HG03045 (cell line): ENCODE results near the gene HCN4.

Experiments
- ATAC-seq: cut with Tn5 transposase; IDR thresholded peaks from one replicate; pipeline ENCODE4 v1.9.1; 2021; ENCODE audit warnings: mild to moderate bottlenecking, moderate library complexity; ENCODE audit not compliant: unreplicated experiment

HCN4 gene

DNA sequence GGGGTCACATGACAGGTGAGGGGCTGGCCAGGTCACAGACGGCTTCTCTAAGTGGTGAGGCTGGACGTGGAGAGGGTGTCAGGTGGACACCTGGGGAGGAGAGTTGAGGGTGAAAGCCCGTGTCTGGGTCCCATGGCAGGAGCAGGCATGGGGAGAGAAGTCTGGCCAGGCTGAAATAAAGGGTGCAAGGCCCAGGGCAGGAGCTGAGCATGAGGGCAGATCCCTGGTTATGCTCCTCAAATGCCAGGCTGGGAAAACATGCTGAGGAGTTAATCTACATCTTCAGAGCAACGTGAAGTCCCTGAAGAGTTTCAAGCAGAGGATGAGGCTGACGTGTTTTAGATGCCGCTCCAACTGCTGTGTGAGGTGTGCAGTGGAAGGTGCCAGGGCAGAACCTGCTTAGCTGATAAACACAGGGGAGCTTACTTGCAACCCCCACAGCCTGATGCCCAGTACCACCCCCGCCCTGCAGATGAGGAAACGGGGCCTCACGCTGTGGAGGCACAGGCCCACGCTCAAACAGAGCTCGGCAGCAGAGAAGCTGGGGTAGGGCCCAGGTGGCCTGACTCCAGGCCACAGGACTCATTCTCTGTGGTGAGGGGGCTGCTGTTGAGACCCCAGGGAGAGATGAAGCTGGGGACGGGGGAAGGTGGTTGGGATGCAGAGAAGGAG, 40.5 kb downstream of the HCN4 start:
- ATAC-seq = no peak

DNA sequence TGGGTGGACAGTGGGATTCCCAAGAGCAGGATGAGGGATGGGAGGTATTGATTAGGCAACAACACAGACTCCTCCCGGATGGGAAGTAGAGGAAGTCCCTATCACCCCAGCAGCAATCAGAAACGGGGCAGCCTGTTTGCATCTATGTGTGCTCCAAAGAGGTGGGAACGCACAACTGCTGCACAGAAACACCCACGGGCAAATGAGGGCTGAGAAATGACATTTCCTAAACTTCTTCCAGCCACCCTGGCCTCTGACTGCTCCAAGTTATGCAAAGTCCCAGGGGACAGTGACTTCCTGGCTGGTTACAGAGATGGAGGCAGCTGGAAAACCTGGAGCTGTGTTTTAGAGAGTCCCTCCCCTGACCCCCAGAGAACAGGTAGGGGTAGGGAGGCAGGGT, 42.6 kb downstream of the HCN4 start:
- ATAC-seq = no peak

DNA sequence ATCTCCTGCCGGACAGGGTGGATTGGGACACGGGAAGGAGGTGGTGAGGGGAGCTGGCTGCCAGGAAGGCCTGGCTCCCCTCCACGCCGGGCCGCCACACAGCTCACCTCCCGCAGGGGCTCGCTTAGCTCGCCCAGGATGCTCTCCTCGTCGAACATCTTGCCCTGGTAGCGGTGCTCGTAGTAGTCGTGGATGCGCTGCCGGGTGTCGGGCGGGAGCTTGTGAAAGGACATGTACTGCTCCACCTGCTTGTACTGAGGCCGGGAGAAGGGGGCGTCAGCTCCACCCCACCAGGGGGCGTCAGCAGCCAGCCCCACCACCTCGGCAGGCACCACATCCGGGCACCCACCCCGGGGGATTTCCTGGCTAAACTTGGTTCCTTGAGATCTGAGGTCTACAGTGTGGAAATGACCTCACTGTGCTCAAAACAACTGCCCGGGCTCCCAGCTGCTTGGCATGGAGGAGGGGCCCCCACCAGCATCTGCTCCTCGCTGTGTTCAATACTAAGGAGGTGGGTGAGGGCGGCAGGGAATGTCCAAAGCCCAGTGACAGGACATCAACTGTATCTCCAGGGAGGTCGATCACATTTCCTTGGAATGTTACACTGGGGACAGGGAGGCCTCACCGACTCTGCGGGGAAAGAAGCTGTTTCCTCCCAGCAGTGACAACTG, 43.4 kb downstream of the HCN4 start:
- ATAC-seq = no peak

DNA sequence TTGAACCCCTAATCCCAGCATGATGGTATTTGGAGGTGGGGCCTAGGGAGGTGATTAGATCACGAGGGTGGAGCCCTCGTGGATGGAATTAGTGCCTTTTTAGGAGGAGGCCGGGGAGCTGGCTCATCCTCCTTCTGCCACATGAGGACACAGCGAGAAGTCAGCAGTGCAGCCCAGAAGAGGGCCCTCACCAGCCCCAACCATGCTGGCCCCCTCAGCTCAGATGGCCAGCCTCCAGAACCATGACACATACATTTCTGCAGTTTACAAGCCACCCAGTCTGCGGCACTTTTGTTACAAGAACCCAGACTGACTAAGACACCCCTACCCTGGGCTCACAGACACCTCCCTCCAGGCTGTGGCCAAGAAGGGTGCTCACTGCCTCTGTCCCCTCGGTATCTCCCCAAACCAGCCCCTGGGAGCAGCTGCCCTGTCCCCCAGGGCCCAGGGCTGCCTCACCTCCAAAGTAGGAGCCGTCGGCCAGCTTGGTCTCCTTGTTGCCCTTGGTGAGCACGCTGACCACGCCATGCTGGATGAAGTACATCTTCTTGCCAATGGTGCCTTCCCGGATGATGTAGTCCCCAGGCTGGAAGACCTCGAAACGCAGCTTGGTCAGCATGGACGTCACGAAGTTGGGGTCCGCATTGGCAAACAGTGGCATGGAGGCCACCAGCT, 44.1 kb downstream of the HCN4 start:
- no peak for ATAC-seq

DNA sequence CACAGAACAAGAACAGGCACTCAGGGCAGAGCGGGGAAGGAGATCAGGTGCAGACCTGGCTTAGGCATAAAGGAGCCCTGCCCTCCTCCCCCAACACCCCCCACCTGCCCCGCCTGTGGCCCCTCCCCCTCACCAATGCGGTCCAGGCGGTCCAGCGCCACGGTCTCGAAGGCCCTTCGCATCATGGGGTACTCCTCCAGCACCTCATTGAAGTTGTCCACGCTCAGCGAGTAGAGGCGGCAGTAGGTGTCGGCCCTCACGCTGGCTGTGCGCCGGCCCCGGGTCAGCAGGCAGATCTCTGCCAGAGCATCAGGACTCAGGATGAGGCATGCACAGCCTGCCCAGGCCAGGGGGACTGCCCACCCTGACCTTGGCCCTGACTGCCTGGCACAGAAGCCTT, 44.8 kb downstream of the HCN4 start:
- no peak for ATAC-seq

DNA sequence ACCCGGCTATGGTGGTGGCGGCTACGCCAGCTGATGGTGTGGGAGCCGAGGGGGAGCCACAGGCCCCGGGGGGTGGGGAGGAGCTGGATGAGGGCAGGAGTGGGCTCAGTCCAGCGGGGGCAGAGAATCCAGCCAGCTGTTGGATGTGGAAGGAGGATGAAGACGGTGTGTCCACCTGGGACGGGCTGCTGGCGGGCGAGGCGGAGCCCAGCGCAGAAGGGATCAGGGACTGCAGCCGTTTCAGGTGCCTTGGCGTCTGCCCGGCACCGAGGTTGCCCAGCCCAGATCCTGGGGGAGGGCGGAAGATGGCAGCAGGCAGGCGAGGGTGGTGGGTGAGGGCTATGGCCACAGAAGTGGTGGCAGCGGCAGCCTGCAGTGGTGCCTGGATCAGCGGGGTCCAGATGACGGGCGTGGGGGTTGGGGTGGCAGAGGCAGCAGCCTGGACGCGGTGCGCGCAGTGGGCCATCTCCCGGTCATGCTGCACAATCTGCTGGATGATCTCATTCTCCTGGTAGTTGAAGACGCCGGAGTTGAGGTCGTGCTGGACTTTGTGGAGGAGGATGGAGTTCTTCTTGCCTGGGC, 45.3 kb downstream of the HCN4 start:
- no peak for ATAC-seq

DNA sequence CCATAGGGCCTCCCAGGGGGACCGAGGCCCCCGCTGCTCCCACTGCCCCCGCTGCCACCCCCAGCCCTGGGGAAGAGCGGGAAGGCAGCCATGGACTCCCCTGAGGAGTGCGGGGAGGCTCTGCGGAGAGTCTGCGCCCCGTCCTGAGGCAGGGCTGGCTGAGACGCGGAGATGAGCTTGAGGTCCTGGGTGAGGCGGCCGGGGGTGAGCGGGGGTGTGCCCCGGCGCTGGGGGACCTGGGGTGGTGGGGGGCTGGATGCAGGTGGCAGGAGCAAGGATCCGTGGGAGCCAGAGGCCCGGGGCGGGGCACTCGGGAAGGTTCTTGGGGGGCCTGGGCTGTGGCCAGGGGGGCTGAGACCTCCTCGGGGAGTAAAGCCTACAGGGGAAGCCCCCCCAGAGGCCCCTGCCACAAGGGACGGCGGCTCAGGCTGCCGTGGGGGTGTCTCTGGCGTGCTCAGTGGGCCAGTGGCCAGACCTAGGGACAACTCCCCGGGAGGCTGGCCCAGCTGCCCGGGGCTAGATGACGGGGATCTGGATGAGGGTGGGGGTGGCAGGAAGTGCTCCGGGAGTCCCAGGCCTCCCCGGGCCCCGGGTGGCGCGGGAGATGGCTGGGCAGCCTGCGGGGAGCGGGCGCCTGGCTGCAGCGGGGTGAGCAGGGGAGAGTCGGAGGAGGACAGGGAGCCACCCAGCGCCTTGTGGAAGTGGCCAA, 45.9 kb downstream of the HCN4 start:
- ATAC-seq = no peak

DNA sequence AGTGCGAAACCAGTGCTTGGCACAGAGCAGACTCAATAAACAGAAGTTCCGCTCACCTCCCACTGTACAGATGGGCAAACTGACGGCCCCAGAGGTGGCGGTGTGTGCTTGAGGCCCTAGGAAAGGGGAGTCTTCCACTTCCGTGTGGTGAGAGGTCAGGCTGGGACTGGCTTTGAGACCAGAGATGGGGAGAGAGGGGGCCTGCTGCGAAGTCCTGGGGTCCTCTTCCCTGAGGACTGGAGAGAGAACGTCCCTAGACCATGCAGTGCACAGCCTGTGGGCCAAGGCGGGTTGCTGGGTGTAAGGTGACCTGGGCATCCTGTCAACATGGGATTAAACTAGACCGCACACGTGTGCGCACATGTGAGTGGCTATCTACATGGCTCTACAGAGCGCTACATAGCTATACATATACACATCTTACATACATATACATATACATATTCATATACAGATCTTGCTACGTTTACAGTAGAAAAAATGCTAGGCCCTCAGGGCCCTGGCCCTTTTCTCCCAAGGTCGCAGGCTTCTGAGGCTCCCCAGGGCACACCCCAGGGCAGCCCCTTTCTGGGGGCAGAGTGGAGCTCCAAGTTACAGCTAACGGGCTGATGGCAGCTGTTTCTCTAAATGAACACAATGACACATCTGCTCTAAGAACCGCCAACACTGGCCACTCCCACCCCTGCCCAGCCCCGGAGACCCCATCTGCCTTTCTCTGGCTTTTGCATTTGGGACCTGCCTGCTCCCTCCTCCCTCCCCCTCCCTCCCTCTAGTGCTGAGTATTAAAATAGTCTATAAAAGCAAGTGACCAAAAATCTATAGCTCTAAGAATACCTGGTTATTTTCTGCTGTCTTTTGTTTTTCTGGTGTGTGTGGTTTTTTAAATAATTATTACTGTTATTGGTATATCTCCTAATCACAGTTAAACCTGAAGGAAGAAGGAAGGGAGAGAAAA, 47.0 kb downstream of the HCN4 start:
- no peak for ATAC-seq

DNA sequence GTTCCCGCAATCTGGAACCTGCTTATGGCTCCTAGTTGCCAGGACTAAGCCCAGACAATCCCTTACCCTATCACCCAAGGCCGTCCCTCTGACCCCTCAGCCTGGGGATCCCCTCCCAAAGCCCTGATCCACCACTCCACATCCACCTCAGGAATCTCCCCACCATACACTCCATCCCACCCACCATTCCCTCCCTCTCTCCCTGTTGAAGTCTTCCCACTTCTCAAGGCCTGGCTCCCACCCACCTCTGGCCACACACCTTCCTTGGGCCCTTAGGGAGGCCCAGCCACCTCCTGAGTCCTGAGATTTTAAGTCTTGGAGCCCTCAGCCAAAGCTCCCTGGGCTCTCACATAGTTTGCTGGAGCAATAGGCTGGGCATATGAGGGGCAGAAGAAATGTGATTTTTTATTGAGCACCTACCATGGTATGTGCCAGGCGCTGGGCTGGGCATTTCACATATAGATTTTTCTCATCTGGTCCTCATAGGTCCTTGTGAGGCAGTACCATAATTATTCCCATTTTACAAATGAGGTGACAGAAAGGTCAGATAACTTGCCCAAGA, 48.1 kb downstream of the HCN4 start:
- ATAC-seq = no peak

DNA sequence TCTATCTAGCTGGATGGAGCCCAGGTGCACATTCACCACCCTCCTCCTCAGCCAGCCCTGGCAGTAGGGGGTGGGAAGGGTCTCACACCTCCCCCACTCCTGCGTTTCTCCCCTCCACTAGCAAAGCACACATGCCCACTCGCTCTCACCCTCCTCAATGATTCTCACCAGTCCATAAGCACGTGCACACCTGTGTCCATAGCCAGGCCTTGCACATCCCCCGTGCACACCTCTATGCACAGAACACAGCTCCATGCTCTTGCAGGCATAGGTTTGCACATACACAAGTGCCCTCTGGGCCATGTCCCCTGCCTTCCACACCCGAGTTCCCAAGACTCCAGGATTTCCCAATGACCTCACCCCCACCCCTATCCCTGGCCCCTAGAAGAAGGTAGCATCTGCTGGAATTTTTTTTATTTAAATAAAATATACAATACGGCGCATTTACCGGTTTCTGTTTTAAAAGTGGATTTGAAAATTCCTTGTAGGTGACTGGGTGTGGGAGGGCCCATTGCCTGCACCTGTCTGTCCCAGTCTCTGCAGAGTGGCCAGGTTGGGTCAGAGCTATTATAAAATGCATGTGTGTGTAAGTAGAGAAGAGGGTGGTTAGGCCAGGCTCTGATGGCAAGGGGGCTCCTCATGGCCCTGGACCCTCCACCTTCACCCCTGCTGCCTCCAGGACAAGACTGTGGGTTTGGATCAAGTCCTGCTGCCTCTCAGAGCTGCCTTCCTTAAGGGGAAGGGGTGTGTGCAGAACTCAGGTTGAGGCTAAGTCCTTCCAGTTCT, 49.1 kb downstream of the HCN4 start:
- ATAC-seq = no peak

DNA sequence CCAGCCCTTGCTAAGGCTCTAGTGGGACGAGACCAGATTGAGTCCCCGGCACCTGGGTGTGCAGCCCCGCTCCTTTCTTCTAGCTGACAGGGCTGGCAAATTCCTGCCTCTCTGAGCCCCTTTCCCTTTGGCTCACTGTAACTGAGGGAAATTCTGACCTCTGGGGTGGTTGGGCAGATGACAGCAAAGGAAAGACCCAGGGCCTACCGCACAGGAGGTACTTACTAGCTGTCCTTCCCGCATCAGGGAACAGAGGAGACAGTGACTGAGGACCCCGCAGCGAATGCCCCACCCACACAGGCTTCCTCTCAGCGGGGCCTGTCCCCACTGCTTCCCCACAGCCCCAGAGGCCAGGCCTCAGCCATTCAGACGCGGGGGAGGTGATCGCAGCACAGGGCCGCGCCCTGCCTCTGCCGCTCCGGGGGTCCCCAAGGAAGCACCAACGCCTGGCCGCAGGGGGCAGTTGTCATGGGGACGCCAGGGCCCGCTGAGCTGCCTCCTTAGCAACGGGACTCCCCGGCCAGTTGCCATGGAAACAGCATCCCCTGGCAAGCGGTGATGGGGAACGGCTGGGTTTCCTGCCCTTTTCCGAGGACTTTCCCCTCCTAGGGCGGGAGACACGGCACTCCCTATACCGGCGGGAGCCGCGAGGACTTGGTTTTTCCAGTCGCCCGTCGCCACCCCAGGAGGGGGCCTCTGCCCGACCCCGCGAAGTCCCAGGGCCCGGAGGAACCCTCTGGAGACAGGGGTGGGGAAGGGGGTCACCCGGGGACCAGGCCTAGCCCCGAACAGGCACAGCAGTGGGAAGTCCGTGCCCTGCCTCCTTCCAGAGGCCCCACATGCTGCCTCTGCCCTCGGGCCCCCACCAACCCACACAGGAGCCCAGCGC, 50.1 kb downstream of the HCN4 start:
- ATAC-seq = no peak

DNA sequence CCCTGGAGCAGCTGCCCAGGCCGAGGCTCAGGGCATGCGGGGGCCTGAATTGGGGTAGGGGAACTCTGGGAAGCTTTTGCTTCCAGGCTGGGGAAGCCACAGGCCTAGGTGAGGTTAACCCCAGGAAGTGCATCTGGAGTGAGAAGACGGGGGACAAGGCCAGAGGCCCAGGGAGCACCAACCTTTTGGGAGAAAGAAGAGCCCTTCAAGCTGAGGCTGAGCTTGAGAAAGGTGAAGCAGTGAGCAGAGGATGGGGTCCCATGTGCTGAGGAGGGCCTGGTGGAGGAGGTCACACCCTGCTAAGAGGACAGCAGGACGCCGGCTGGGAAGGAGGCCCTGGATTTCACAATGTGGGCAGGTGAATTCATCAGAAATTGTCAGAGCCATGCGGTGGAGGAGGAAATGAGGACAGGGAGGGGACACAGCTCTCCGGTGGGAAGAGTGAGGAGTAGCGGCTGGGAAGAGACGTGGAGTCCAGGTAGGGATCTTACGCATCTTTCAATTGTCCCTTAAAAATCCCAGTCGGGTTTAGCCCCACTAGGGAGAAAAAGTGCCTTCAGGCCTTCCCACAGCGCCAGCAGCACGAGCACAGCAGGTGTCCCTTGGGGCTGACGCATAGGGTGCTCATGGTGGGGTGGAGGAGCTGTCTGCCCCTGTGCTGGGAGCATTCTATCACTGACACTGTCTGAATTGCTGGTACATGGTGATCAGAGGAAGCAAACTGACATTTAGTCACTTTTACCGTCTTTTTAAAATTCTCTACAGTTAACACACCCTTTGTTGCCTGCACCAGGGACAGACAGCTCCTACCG, 50.9 kb downstream of the HCN4 start:
- no peak for ATAC-seq

DNA sequence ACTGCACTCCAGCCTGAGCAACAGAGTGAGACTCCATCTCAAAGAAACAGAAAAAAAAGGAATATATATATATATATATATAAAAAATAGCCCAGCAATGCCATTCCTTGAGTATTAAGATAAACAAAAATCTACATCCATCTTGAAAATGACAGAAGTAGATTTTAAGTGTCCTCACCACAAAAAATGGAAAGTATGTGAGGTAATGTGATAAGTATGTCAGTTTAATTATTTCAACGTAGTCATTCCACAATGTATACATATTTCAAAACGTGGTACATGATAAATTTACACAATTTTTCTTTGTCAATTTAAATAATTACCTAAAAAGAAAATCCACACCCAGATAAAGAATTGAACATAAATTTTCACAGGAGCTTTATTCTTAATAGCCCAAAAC, 54.9 kb downstream of the HCN4 start:
- ATAC-seq = no peak

DNA sequence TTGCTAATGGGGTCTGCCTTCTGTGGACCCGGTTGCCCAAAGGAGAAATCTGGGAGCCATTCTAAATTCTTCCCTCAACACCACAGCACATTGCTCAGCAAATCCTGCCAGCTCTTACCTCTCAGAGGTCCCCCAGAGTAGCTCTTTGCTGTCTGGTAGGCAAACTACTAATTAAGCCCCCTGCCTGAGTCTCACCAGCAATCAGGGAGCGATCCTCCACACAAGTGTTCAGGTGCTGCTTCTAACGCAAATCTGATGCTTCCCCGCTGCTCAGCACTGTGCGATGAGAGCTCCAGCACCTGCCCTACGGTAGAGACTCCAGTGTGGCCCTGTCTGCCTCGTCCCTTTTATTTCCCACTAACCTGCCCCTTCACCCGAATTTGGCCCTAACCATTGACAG, 60.5 kb downstream of the HCN4 start:
- ATAC-seq = no peak

DNA sequence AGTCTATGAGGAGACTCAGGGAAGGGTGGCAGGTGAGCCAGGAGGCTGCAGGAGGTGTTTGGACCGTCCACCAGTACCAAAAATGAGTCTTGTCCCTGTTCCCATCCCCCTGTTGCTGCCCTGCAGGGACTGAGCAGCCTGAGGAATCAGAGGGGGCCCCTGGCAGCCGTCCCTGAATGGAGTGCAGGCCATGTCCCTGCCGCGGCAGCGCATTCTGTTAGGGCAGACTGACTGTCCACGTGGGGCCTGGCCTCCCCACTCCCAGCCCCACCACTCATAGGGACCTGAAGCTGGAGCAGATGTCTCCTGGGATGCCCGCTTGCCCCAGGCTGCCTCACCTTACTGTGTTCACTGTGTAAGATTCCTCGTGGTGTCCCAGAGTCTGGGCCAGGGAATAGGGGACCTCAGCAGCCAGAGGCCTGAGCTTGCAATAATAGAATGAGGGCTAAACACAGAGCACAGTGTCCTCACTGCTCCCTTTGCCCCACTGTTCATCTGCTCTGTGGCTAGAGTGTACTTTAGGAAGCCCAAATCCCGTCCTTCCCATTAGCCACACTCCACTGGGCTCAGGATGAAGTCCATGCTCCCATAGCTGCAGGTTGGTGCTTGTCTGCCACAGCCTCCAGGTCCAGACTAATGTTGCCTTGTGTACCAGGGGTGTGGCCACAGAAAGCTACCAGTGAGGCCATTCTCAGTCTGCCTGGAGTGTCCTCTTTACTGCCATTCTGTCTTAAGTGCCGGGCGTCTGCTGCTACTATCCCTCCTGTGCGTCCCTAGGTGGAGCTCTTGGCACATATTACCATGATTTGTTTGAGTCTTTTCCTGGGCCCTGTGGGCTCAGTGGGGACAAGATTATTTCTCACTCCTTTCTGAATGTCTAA, 63.2 kb downstream of the HCN4 start:
- no peak for ATAC-seq

DNA sequence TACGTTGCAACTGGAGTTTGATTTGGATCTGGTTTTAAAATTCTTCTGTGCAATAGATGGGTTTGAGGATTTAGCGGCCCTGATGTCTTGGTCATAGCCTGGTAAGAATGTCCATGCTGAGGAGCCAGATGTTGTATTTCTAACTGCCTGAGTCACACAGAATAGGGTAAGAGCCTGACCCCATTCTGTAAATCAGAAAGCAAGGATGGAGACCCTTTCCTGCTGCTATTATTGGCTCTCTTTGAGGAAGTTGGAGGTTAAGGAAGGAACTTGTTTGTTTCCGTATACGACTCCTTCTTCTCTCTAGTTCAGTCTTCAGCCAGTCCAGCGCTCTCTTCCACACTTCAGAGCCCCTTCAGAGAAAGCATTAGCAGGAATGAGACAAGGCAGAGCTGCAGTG, 65.1 kb downstream of the HCN4 start:
- ATAC-seq = no peak
